Nephron progenitor cell (in vitro differentiated cells): ENCODE measurements around the gene DBN1.

ENCODE experiments used
- DNase-seq: peaks from one replicate; pipeline ENCODE4 v3.0.0; 2021
- H3K27ac Mint-ChIP-seq: 2 replicates; pipeline ENCODE4 v1.8.0; 2021; ENCODE audit warnings: mild to moderate bottlenecking, moderate library complexity, mixed read lengths
- H3K27me3 Mint-ChIP-seq: 2 replicates; pipeline ENCODE4 v1.8.0; 2021; ENCODE audit warnings: mild to moderate bottlenecking, low read depth, mixed read lengths; ENCODE audit not compliant: poor library complexity
- H3K36me3 Mint-ChIP-seq: 2 replicates; pipeline ENCODE4 v1.8.0; 2021; ENCODE audit warnings: low read depth, mixed read lengths
- H3K4me1 Mint-ChIP-seq: 2 replicates; pipeline ENCODE4 v1.8.0; 2021; ENCODE audit warnings: mixed read lengths
- H3K4me3 Mint-ChIP-seq: 2 replicates; pipeline ENCODE4 v1.8.0; 2021; ENCODE audit warnings: mild to moderate bottlenecking, moderate library complexity, mixed read lengths
- H3K9me3 Mint-ChIP-seq: 2 replicates; pipeline ENCODE4 v1.8.0; 2021; ENCODE audit warnings: mild to moderate bottlenecking, moderate library complexity, mixed read lengths
- CTCF ChIP-seq: fragments of 200-600 bp; sonication (generic); IDR thresholded peaks from 2 replicates; pipeline ENCODE4 v1.5.0; 2021; ENCODE audit warnings: antibody characterized with exemption

Gene DBN1

DNA sequence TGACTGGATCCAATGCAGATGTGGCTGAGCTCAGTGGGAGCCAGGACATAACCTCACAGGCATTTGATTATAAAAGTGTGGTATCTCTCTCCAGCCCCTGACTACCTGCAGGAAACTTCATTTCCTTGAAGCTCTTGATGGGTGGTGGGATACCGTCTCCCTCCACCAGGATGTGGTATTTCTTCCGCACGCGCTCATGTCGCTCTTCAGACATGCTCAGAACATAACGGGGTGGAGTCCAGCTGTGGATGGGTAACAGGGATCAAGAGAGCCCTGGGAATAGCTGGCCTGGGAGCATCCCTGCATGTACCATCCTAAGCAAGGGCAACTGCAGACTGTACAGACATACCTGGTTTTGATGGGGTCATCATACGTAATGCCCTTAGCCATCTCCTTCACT lies 42.1 kb upstream of the DBN1 start:
- no peak overlapping the region for H3K27ac Mint-ChIP-seq
- no peak for DNase-seq
- H3K4me1 Mint-ChIP-seq: peaks cover 32% of the 10 kb centered on the region
- no peaks in the 10 kb centered on the region for H3K27me3 Mint-ChIP-seq
- no peak for TF ChIP-seq CTCF
- H3K9me3 Mint-ChIP-seq: no peaks in the 10 kb centered on the region
- H3K4me3 Mint-ChIP-seq: peak overlapping the region; percentile 90
- H3K36me3 Mint-ChIP-seq: peaks cover 47% of the 10 kb centered on the region

DNA sequence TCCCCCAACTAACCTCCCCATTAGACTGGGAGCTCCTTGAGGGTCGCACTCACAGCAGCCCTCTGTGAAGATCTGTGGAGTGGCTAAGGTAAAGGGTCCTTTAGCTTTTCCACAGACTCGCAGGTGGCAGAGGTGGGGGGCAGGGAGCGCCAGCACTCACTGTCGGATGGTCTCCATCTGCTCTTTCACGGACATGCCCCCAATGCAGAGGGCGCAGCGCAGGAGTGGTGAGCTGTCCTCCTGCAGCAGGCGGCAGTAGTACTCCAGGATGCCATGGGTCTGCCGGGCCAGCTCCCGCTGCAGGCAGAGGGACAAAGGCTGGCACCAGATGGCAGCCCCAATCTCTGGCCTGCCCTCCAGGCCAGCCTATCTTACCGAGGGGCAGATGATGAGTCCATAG lies 41.1 kb upstream of the DBN1 start:
- Mint-ChIP-seq H3K27ac (no peak overlapping the region), H3K36me3 (peaks cover 37% of the 10 kb centered on the region), H3K9me3 (no peaks in the 10 kb centered on the region), H3K27me3 (no peaks in the 10 kb centered on the region), H3K4me3 (peak overlapping the region; percentile 90), H3K4me1 (peaks cover 40% of the 10 kb centered on the region)
- no peak for TF ChIP-seq CTCF
- no peak for DNase-seq

DNA sequence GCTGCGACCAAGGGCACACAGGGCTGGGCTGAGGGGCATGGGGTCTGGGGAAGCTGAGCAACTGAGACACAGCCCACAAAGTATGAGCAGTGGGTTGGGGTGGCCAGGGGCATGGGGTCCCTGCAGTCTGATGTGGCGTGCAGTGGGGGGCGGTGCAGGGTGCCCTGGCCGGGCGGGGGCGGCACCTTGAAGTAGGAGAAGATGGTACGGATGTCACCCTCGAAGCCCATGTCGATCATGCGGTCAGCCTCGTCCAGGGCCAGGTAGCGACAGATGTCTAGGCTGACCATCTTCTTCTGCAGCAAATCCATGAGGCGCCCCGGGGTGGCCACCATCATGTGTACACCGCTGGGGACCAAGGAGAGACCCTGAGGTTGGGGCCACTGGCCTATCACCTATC lies 40.1 kb upstream of the DBN1 start:
- Mint-ChIP-seq H3K27me3 (no peaks in the 10 kb centered on the region), H3K4me1 (peaks cover 46% of the 10 kb centered on the region), H3K27ac (no peak overlapping the region), H3K36me3 (peaks cover 33% of the 10 kb centered on the region), H3K4me3 (no peak overlapping the region), H3K9me3 (no peaks in the 10 kb centered on the region)
- DNase-seq: no peak
- no peak for TF ChIP-seq CTCF

GRCh38 chr5:177512736-177513380 lies 39.4 kb upstream of the DBN1 start:
- H3K4me1 Mint-ChIP-seq: peaks cover 46% of the 10 kb centered on the region
- no peaks in the 10 kb centered on the region for H3K27me3 Mint-ChIP-seq
- H3K9me3 Mint-ChIP-seq: no peaks in the 10 kb centered on the region
- peaks cover 34% of the 10 kb centered on the region for H3K36me3 Mint-ChIP-seq
- no peak overlapping the region for H3K4me3 Mint-ChIP-seq
- DNase-seq: no peak
- H3K27ac Mint-ChIP-seq: no peak overlapping the region
- TF ChIP-seq CTCF: no peak

GRCh38 chr5:177511796-177512675 lies 38.6 kb upstream of the DBN1 start:
- no peaks in the 10 kb centered on the region for H3K9me3 Mint-ChIP-seq
- H3K4me3 Mint-ChIP-seq: no peak overlapping the region
- H3K4me1 Mint-ChIP-seq: peaks cover 41% of the 10 kb centered on the region
- no peak overlapping the region for H3K27ac Mint-ChIP-seq
- peaks cover 43% of the 10 kb centered on the region for H3K36me3 Mint-ChIP-seq
- DNase-seq: no peak
- H3K27me3 Mint-ChIP-seq: no peaks in the 10 kb centered on the region
- TF ChIP-seq CTCF: no peak
